Activated T-cell treated with anti-CD3 and anti-CD28 coated beads, Interleukin-2, amount 50 U/mL, for 1 hour (primary cell): ENCODE data around the gene MEGF9.

Source experiments
- DNase-seq: peaks from one replicate; pipeline ENCODE4 v3.0.0-alpha.2; 2020

The MEGF9 gene

DNA sequence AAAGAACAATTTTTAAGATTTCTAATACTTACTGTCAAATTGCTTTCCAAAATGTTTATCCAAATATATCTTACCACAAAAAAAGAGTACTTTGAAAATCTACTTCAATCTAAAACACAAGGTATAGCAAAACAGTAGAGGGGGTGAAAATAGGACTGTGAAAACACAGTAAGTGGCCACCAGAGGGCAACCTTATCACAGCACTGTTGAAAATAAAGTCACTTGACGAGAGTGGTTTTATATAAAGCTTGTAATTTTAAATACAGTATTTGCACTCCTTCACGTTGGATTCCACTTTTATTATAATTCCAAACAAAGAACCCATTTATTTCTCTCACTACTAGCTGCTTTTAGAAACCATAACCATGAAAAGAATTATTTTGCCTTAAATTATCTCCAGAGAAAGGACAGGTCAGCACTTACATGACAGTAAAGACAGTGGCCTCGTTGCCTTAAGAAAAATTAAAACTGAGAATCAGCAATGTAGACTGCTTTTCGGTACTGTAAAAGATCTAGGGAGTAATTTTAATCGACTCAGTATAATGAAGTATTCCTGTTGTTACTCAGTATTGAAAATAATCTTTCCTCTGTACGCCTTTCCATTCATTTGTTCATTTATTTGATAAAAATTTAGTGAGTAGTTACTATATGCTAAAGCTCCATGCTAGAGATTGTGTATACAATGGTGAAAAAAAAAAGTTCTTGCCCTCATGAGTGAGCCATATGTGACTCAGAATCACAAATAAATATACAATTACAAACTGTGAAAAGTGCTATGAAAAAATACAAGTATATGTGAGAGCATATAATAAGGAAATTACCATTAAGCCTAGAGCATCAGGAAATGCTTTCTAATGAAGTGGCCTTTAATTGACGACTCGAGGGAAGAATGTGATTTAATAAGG is 94.3 kb downstream of the MEGF9 start:
- peak; percentile 20 for DNase-seq

DNA sequence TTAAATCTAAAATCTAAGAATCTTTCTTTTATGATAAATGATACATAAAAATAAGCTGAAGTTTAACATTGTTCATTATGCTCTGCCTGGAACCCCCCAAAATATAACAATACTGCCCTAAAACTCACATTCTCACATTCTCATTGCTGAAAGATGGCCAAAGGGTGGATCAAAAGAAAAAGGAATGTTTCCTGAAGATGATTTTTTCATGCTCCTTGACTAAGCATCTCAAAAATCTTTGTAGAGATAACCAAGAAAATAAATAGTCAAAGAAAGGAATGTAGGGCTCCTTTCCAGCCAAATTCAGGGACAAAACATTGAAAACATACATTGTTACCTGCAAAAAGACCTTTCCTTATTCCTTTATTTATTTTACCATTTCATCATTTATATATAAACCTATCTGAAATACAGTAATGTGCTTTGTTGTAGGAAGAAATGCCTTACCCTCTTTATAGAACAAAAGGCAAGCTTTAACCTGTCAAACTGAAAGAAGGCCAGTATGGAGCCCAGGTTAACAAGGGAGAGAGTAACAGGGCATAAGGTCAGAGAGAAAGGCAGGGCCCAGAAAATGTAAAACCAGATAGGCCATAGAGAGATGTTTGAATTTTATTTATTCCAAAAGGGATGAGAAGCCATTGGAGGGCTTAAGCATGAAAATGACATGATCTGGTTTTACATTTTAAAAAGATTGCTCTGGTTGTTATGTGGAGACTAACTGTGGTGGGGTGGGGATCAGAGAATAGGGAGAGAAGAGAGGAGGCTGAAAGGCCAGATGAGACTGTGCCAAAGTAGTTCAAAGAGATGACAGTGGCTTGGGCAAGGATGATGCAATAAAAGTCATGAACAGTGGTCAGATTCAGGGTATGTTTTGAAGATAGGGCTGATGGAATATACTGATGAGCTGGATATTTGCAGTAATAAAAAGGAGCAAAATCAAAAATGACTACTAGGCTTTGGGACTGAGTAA is 97.0 kb downstream of the MEGF9 start:
- DNase-seq, result no peak

DNA sequence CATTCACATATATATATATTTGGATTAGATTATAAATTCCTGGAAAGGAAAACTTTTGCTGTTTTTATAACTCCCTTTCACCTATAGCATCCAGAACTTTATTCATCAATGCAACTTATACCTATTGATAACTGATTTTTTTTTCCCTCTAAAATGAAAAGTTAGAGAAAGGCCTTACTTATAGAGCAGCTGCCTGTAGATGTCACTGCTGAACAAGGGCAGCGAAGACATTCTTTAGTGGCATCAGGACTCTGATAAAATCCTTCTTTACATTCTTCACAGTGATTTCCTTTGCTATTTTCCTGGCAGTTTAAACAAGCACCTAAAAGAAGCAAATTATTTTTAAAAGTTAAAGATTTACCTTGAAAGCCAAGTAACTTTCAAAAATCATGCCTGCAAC is 102.1 kb downstream of the MEGF9 start:
- no peak for DNase-seq

DNA sequence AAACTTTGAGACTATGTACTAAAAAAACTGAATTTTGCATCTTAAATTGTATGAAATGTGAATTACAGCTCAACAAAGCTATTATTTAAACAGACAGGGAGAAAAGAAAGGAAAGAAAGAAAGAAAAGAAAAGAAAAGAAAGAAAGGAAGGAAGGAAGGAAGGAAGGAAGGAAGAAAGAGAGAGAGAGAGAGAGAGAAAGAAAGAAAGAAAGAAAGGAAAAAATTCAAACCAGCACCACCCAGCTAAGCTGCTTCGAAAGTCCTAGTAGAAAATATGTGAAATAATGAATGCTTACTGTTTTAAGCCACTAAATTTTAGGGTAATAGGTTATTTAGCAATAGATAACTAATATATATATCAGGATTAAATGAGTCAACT is 102.6 kb downstream of the MEGF9 start:
- no peak for DNase-seq

DNA sequence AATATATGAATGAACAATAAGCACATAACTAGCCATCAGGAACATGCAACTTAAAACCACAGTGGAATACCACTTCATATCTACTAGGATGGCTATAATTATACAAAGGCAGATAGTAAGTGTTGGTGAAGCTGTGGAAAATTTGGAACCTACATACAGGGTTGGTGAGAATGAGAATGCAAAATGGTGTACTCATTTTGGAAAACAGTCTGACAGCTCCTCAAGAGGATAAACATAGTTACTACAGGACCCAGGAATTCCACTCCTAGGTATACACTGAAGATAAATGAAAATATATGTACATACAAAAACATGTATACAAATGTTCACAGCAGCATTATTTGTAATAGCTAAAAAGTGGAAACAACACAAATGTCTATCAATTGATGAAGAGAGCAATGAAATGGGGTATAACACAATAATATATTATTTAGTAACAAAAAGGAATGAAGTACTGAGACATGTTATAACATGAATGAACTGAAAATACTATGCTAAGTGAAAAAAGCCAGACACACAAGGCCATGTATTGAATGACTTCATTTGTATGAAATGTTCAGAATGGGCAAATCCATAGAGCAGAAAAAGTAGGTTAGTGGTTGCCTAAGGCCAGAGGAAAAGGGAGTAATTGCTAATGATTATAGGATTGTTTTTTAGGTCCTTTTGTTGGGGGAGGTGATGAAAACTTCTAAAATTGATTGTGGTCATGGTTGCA is 103.1 kb downstream of the MEGF9 start:
- no peak for DNase-seq

DNA sequence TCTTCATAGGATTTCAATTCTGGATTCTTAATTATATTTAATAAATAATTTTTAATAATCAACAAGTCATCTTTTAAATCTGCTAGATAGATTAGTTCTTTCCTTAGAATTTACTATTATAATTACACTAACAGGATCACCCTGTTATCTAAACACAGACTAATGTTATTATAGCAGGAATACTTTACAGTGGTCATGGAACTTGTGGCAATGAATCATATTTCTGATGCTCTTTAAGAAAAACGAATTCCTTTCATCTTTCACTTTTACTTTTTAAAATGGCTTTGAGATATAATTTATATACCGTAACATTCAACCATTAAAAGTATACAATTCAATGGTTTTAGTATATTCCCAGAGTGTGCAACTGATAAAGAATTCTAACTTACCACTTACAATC is 104.6 kb downstream of the MEGF9 start:
- DNase-seq, result no peak

DNA sequence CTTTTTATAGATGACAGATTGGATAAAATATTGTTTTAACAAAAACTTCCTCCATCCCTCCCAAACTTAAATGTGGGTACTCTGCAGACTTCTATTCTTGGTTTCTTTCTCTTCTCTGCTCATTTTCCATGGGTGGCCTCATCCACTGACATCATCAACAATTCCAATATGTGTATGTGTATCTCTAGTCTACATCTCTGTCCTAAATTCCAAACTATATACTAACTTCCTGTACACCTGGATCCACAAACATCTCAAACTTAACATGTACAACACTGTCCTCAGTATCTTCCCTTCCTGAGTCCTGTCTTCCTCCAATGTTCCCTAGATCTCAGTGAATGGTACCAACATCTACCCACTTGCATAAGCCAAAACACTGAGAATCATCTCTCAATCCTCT is 105.8 kb downstream of the MEGF9 start:
- no peak for DNase-seq

DNA sequence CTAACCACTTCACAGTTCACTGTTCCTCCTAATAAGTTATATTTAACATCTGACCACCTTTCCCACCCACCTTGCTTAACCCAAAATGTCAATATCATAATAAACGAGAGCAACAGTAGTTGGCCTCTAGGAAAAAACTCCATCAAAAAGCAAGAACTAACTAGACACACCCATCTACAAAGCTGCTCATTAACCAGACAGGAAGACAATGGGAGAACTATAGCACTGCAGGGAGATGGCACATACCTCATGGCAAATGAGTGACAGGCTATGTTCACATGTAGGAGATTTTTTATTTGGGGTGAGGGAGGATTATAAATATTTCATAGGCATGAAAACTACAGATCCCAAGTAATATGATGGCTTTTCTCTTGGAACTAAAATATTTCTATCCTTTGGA is 110.7 kb downstream of the MEGF9 start:
- no peak for DNase-seq

DNA sequence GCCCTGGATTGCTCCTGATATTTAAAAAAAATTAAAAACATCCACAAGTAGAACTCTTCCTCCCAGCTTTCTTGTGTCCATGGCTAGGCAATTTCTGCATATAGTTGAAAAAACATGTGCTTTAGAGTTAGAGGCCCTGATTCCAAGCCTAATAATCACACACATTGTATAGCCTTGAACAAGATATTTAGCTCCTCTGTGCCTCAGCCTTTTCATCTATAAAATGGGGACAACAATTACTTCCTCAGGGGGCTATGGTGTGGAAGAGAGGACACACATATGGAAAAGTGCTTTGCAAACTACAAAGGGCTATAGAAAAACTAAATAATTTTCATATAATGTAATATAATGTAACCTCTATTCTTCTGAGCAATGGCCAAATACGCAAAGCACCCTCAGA is 111.3 kb downstream of the MEGF9 start:
- no peak for DNase-seq

DNA sequence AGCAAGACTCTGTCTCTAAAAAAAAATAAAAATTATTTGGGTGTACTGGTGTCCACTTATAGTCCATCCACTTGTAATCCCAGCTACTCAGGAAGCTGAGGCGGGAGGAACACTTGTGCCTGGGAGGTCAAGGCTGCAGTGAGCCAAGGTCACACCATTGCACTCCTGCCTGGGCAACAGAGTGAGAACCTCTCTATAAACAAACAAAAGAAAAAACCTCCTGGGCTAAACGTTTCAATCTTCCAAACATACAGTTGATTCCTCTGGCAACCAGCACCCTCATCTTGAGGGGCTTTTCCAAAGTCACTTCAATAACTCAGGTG is 120.4 kb downstream of the MEGF9 start:
- no peak for DNase-seq

DNA sequence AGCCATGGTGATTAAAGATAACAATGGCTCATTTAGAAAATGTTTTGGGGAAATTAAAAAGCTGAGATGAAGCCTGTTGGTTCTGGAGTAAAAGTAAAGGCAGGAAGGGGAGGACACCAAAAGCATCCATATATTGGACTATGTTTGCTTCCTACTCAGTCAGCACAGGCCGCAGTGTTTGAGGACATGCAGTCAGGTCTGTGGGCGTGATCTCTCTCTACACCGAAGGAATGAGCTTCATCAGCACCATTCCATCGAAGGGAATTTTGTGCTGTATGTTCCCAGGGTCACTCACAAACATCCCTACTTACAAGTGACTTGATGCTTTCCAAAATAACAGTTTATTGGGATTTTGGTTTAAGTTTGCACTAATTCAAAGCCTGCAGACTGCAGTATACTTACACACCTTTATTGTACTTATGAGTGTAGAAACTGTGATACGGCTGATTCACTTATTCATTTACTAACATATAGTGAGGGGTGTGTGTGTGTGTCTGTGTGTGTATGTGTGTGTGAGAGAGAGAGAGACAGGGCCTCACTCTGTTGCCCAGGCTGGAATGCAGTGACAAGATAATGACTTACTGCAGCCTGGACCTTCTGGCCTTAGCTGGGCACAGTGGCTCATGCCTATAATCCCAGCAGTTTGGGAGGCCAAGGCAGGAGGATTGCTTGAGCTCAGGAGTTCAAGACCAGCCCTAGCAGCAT is 120.9 kb downstream of the MEGF9 start:
- DNase-seq, result no peak

DNA sequence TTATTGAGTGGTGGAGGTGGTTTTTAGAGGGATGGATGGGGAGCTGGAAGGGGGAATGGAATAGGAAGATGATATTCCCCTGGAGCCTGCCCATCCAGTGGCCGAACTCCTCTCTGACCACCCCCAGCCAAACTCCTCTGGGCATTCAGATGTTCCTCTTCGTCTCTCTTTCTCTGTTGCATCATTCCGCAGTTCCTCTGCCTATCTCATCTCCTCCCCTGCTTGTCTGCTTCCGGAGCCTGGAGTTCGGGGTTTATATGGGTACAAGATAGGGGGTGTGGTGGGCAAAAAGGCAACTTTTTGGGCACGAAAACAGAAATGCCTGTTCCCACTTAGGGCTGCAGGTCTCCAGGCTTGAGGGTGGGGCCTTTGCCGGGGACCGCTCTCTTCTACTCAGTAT is 122.1 kb downstream of the MEGF9 start:
- no peak for DNase-seq

DNA sequence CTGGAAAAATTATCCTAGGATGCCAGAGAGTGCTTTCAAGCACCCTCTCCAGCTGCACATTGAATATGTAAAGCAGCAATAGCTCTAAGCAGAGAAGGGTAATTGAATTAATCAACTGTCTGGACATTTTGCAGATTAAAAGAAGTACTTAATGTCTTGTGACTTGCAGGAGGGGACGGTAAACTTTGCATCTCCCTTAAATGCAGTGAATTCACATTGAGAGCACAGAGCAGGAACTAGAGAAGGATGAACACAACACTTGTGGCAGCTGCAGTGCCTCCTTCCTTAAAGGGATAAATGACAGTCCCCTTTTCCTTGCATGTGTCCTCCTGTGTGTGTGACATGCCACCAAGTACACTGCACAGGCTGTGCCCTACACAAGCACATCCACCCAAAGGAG is 126.9 kb downstream of the MEGF9 start:
- DNase-seq, result no peak

DNA sequence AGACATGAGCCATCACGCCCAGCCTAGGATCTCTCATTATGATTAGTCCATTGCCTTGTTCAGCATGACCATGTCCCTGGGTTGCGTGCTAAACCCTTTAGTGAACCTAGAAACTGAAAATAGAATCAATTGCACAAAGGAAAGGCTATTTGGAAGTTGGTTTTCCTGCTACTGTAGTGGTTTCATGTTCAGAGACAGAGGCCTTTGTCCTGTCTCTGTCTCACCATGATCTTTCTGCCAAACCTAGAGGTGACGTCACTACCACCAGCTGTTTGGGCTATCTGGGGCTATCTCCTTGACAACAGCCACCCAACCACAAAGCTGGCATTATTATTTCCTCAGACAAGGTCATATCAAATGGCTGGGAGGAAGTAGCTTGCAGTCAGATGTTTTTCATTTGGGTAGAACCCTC is 130.3 kb downstream of the MEGF9 start:
- no peak for DNase-seq

DNA sequence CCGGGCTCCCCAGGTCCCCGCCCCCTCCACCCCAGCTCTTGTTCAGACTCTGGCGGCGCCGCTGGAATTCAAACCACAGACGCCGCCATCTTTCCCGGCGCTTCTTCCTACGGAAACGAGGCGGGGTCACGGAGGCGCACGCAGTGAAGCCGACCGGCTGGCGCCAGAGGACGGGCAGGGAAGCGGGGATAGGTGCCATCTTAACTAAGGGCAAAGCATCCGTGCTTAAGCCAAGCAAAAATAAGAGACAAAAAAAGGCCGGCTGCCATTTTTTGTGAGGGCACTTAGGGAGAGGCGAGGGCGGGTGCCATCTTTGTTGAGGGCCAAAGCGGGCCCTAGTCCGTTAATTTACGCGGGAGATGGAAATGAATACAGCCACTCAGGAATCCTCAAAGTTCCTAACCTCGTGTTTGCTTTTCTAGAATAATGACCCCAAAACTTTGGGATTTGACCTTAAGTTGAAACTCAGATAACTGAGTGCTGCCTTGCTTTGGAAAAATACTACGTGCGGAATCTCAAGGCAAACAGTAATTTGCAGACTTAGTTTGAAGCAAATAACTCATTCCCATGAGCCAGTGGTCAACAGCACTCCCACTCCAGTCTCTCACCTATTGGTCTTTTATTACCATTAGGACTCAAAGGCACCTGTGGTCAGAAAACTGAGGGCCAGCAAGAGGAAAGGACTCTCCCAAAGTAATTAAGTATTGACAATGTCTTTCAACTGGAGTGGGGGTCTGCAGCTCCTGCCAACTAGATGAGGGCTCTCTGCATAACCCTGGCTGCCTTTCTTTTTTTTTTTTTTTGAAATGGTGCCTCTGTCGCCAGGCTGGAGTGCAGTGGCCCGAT is 134.0 kb downstream of the MEGF9 start, which contains the start of gene CDK5RAP2:
TSS of gene CDK5RAP2 (minus strand) at position 117 of the 846 bp plus-strand sequence. CDS start 189 bp downstream, outside the sequence.
- DNase-seq, result peak; percentile 88

DNA sequence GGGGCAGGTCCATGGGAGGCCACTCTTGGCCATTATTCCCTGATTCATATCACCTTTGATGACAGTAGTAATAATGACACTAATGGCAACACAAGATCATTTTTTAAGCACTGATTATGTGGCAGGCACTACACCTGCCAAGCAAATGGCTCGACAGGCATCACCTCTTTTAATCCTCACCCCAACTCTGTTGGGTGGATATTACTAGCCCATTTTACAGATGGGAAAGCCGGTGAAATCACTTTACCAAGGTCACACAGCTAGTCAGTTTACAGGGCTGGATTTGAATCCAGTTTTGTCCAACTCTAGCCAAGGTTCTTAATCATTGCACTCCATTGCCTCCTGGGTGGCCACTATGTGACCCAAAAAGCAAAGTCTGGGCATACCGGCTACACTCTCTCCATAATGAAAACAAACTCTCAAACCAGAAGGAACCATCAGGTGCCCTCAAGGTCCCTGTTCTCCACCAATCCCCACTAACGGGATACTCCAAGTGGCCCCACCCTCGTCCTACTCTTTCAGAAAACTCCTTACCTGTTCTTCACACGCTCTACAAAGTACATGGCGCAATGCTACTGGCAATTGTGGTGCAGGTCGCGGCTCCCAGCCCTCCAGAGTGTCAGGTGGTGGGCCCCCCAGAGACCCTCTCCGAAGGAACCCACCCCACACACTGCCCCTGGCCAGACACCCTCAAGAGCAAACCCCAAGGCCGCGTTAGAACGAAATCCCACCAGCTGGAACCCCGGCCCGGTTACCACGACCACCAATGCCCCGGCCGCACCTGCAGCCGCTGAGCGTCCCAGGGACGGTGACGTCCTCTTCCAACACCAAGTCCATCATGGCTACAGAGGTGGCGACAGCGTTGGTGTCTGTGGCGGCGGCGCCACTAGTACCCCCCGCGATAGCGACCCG is 134.9 kb downstream of the MEGF9 start:
- DNase-seq, result no peak

DNA sequence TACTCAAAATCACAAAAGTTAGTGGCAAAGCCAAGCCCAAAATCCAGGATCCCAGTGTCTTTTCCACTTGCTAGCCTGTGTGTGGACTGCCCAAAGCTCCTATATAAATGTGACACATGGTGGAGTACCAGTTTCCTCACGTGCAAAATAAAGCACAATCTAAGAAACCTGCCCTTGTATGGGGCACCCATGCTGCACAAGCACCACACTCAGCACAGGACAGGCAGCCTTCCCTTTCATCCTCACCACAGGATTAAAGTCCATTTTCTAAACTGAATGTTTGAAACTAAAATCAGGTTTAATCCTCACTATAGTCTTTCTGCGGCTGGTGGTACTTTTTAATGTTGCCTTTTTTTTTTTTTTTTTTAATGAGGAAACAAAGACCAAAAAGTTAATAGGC is 139.8 kb downstream of the MEGF9 start:
- no peak for DNase-seq

DNA sequence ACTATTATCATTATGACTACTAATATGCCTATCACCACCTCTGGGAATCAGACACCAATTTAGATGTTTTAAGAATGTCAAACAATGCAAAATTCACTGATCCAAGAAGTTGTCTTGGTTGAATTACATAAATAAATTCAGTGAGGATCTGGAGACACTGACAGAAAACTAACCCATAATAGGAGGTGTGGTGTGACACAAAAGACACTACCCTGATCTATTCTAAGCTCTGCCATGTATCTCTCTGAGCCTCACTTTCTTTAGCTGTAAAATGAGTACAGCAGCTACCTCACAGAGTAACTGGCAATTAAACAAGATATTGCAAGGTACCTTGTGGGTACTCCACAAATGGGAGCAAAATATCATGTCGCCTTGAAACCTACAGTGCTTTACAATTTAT is 141.8 kb downstream of the MEGF9 start:
- no peak for DNase-seq

DNA sequence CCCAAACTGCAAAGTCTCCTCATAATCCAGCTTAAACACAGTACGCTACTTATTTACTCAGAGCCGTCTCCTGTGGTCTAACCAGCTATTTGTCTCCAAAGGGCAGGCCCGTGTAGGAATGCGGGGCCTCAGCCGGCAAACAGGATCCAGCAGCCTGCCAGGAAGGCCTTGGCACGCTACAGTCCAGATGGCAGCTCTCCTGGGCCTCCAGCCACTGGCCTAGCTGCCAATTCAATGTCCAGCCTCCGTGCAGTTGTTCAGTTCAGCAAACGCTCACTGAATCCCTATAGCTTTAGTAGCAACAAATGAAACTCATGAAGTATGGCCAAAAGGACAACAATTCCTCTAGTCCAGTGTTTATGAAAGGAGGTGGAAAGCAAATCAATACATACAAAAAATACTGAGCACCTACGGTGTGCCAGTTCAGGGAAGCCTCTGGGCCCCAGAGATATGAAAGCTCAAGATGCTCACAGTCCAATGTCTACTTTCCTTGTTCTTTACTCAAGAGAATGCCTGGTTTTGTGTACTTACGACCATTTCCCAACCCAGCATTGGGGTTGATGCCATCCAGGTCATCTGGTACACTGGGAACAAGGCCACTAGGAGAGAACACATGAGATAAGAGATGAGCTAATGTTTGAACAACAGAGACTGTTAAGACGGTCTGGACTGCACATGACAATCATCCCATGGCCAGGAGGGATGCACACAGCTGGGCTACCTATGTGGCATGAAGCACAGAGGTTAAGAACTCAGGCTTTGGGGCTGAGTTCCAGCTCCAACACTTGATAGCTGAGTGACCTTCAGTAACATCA is 142.6 kb downstream of the MEGF9 start:
- no peak for DNase-seq

DNA sequence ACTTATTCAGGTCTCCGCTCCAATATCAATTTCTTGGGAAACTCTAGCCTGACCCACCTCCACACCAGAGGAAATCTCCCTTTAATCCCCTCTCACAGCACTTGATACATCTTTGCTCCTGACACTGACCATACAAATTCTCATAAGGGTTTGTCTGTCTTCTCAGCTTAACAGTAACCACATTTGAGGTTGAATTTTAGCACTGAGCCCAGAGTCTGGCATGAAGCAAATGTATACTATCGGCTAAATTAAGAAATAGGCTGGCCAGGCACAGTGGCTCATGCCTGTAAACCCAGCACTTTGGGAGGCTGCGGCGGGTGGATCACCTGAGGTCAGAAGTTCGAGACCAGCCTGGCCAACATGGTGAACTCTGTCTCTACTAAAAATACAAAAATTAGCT is 144.0 kb downstream of the MEGF9 start:
- no peak for DNase-seq
